Smooth muscle cell (in vitro differentiated cells): ENCODE measurements around the gene GTF2F1. TPM values are rescaled to one million over a fixed set of nuclear protein-coding genes. Genes with fewer than 3 reads are reported as not detected.
"Not testable (repeated sequence)": the region's sequence is repeated elsewhere in the genome, so short reads cannot be mapped to it uniquely, and the experiment has no call there.

Experiments used
- DNase-seq: peaks from one replicate; lab custom pipeline; 2025; ENCODE audit not compliant: unreplicated experiment; lab: John Stamatoyannopoulos, UW
- H2AFZ ChIP-seq: fragments of 200-600 bp; sonication (generic); 2 replicates; pipeline ENCODE4 v1.6.0; 2016; ENCODE audit warnings: antibody characterized with exemption, low read depth, mild to moderate bottlenecking
- H3F3A ChIP-seq: fragments of 200-600 bp; sonication (generic); 2 replicates; pipeline ENCODE4 v1.6.0; 2017; ENCODE audit warnings: antibody characterized with exemption, low read depth
- H3K27ac ChIP-seq: fragments of 200-600 bp; sonication (generic); 2 replicates; pipeline ENCODE4 v1.5.1; 2016; ENCODE audit warnings: low read depth, mild to moderate bottlenecking
- H3K27me3 ChIP-seq: fragments of 200-600 bp; sonication (generic); 2 replicates; pipeline ENCODE4 v1.6.1; 2016; ENCODE audit warnings: low read depth, mild to moderate bottlenecking
- H3K36me3 ChIP-seq: fragments of 200-600 bp; sonication (generic); 2 replicates; pipeline ENCODE4 v1.5.1; 2016; ENCODE audit warnings: low read depth
- H3K4me1 ChIP-seq: fragments of 200-600 bp; sonication (generic); 2 replicates; pipeline ENCODE4 v1.5.1; 2016; ENCODE audit warnings: low read depth
- H3K4me2 ChIP-seq: fragments of 200-600 bp; sonication (generic); 2 replicates; pipeline ENCODE4 v1.6.0; 2016; ENCODE audit warnings: mild to moderate bottlenecking
- H3K4me3 ChIP-seq: fragments of 200-600 bp; sonication (generic); 2 replicates; pipeline ENCODE4 v1.5.1; 2016; ENCODE audit warnings: mild to moderate bottlenecking
- H3K79me2 ChIP-seq: fragments of 200-600 bp; sonication (generic); 2 replicates; pipeline ENCODE4 v1.6.0; 2016; ENCODE audit warnings: low read depth, mild to moderate bottlenecking
- H3K9ac ChIP-seq: fragments of 200-600 bp; sonication (generic); 2 replicates; pipeline ENCODE4 v1.6.0; 2016; ENCODE audit warnings: low read depth
- H3K9me3 ChIP-seq: fragments of 200-600 bp; sonication (generic); replicated peaks from 2 replicates; pipeline ENCODE4 v1.5.1; 2016; ENCODE audit warnings: low read depth
- H4K20me1 ChIP-seq: fragments of 200-600 bp; sonication (generic); 2 replicates; pipeline ENCODE4 v1.6.0; 2016; ENCODE audit warnings: low read depth
- WGBS: methylation state at CpG from one replicate; pipeline ENCODE4 v1.1.7; 2016; ENCODE audit warnings: low lambda C conversion rate; 5-methylcytosine and 5-hydroxymethylcytosine counted together
- polyA plus RNA-seq: library from polyadenylated mRNA; unstranded; fragments of >200 nt; fragmentation: Nextera tagmentation; extraction: Ambion mirVana; gene quantifications from 2 replicates; pipeline ENCODE4 v1.2.1, GENCODE V29; 2016
- total RNA-seq: library from RNA; depleted of rRNA; stranded (reverse); fragments of >200 nt; gene quantifications from 2 replicates; pipeline ENCODE4 v1.2.3, GENCODE V29; 2014
- TF ChIP-seq, protein P1 (sequence below): fragments of 200-600 bp; sonication (generic); IDR thresholded peaks from 2 replicates; pipeline ENCODE4 v1.5.1; 2017; ENCODE audit warnings: borderline replicate concordance, mild to moderate bottlenecking, antibody characterized with exemption; ENCODE audit not compliant: insufficient read depth, poor library complexity, severe bottlenecking

Gene GTF2F1
- total and polyA plus RNA-seq, 2 experiments from 2014 or later = 34.7 to 65.8 TPM

- Histone ChIP-seq H3K4me1 (peaks cover 5% of the 10 kb centered on the region), H3K27me3 (no peaks in the 10 kb centered on the region), H3F3A (no peaks in the 10 kb centered on the region), H3K27ac (no peak overlapping the region), H3K9ac (no peak overlapping the region), H3K9me3 (no peaks in the 10 kb centered on the region), H3K36me3 (no peaks in the 10 kb centered on the region), H4K20me1 (no peaks in the 10 kb centered on the region), H3K4me2 (no peak overlapping the region), H3K79me2 (peaks cover 12% of the 10 kb centered on the region), H3K4me3 (no peak overlapping the region), H2AFZ (no peak overlapping the region)
- DNase-seq = no peak
- TF ChIP-seq, protein P1, sequence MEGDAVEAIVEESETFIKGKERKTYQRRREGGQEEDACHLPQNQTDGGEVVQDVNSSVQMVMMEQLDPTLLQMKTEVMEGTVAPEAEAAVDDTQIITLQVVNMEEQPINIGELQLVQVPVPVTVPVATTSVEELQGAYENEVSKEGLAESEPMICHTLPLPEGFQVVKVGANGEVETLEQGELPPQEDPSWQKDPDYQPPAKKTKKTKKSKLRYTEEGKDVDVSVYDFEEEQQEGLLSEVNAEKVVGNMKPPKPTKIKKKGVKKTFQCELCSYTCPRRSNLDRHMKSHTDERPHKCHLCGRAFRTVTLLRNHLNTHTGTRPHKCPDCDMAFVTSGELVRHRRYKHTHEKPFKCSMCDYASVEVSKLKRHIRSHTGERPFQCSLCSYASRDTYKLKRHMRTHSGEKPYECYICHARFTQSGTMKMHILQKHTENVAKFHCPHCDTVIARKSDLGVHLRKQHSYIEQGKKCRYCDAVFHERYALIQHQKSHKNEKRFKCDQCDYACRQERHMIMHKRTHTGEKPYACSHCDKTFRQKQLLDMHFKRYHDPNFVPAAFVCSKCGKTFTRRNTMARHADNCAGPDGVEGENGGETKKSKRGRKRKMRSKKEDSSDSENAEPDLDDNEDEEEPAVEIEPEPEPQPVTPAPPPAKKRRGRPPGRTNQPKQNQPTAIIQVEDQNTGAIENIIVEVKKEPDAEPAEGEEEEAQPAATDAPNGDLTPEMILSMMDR = no peak
- WGBS = 92% methylated on average over 5 of the region's 5 CpGs
Measured at GRCh38 chr19:6359568-6360341, 33.2 kb downstream of the GTF2F1 start.

GRCh38 chr19:6358003-6358402 lies 35.0 kb downstream of the GTF2F1 start:
- Histone ChIP-seq H3K9ac (no peak overlapping the region), H3K9me3 (no peaks in the 10 kb centered on the region), H3K79me2 (peaks cover 12% of the 10 kb centered on the region), H4K20me1 (no peaks in the 10 kb centered on the region), H2AFZ (no peak overlapping the region), H3K4me1 (peaks cover 5% of the 10 kb centered on the region), H3K27ac (no peak overlapping the region), H3K36me3 (no peaks in the 10 kb centered on the region), H3K27me3 (no peaks in the 10 kb centered on the region), H3K4me2 (no peak overlapping the region), H3K4me3 (no peak overlapping the region), H3F3A (no peaks in the 10 kb centered on the region)
- TF ChIP-seq, protein P1 = no peak
- WGBS = 81% methylated on average over 9 of the region's 9 CpGs
- no peak for DNase-seq

DNA sequence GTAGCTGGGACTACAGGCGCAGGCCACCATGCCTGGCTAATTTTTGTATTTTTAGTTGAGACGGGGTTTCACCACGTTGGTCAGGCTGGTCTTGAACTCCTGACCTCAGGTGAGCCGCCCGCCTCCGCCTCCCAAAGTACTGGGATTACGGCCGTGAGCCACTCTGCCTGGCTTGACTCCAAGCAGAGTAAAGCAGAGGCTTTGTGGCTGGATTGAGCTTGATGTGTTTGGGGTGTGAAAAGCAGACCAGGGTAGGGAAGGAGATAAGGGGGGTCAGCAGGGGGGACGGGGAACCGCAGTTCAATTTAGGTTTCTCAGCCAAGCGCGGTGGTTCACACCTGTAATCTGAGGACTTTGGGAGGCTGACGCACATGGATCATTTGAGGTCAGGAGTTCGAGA lies 35.8 kb downstream of the GTF2F1 start:
- Histone ChIP-seq H3K4me2 (no peak overlapping the region), H3K9me3 (no peaks in the 10 kb centered on the region), H2AFZ (no peak overlapping the region), H3K4me1 (peaks cover under 1% of the 10 kb centered on the region), H3F3A (no peaks in the 10 kb centered on the region), H3K27me3 (no peaks in the 10 kb centered on the region), H4K20me1 (no peaks in the 10 kb centered on the region), H3K27ac (no peak overlapping the region), H3K4me3 (no peak overlapping the region), H3K79me2 (peaks cover 7% of the 10 kb centered on the region), H3K9ac (no peak overlapping the region), H3K36me3 (no peaks in the 10 kb centered on the region)
- WGBS = 94% methylated on average over 14 of the region's 14 CpGs
- TF ChIP-seq, protein P1 = no peak
- DNase-seq = no peak

GRCh38 chr19:6355321-6356040 lies 37.5 kb downstream of the GTF2F1 start:
- not testable (repeated sequence) for H4K20me1 ChIP-seq, DNase-seq, H3K4me2 ChIP-seq, H3K4me1 ChIP-seq, H3K9me3 ChIP-seq, H3K4me3 ChIP-seq, H3K27me3 ChIP-seq, H3K27ac ChIP-seq, H3K79me2 ChIP-seq, H2AFZ ChIP-seq, H3K36me3 ChIP-seq, H3K9ac ChIP-seq, H3F3A ChIP-seq
- 95% methylated on average over 20 of the region's 46 CpGs for WGBS
